Stimulated activated CD8-positive, alpha-beta memory T cell treated with anti-CD3 and anti-CD28 coated beads, Interleukin-12 subunit alpha, Interleukin-12 subunit beta, amount 100 ng/mL, for 24 hours (primary cell): ENCODE measurements around the gene FAM216A.
"Not testable (repeated sequence)": the region's sequence is repeated elsewhere in the genome, so short reads cannot be mapped to it uniquely, and the experiment has no call there.

Source experiments
- DNase-seq: peaks from one replicate; pipeline ENCODE4 v3.0.0-alpha.2; 2020; ENCODE audit errors: extremely low read depth

The FAM216A gene

DNA sequence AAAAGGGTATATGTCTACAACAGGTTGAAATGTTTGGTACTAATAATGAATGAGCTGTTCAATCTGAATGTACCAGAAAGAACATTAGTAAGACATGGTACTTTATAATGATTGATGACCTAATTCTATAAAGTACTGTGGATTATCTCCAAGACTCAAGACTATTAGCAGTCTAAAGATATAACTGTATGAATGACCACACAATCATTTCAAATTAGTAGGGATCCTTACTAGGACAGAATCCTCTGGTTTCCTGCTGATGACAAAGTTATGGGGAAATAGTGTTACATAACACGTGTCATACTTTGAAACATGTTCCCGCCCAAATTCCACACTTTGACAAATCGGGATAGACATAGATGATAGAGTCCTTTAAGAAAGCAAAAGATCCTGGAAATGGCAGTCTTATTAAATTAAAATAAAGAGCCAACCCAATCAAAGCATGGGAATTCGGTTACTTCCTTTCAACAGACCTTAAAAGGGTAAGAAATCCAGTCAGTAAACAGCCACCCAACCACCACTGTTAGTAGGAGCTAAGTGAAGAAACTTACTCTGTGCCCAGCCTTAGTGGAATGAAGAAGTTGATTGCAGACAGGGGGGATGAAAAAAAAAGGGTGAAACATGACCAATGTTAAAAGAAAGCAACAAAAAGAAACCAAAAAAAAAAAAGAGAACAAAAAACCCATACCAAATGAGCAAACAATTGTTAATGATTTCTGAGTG lies 30.5 kb downstream of the FAM216A start:
- no peak for DNase-seq

DNA sequence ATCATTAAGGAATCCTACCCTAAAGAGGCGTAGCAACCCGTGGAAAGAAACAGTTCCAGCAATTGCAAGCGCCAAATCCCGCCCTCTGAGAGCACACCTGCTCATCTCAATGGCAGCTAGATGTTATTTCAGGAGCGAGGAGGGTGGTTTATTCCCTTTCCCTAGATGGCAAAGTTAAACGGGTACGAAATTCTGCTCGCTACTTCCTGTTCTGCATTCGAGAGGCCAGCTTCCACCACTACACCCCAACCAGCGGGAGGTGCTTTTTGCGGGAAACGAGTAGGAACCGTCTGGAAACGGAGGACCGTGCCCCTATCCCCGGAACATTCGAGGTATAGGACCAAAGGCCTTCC lies 32.7 kb downstream of the FAM216A start:
- no peak for DNase-seq

DNA sequence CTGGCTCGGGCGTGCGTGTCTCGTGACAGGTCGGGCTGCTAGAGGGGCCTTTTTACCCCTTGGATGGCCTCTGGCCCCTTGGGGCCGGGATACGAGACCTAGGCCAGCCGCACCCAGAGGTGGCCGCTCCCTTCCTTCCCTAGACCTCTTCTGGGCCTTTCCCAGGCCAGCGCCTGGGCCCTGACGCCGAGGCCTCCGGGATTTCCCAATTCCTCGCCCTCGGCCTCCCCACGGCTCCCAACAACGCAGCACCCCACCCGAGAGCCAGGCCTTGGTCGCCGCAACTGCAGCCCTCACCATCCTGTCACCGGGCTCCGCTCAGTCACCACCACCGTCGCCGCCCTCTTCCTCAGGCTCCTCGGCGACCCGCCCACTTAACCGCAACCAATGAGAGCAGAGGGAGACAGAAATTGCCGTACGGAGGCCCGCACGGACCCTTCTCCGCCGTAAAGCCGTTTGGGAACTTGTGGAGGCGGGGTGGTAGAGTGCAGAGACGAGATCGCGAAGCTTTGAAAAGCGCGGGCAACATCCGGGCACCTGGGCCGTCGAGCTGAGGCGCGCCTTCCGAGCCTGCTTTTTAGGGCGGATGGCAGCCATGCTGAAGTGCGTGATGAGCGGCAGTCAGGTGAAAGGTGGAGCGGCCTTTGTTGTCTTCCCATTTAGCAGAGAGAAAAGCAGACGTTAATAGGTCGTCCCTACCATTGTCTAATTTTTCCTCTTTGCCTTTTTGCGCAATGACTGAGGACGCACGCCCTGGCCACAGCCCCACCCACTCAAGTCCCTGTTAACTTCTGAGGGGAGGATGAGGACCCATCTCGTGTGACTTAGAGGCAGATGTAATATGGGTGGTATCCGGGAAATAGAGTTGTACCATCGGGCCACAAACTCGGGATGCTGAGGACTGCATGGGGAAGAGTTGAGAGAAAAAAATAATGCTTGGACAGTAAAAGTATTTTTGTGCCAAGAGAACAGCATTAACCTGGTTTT lies 33.4 kb downstream of the FAM216A start, which contains the start of the genes RAD9B and VPS29:
RAD9B (plus strand) TSS at position 580 of the 987 bp plus-strand sequence; CDS start at position 587, 7 bp downstream.
VPS29 (minus strand) TSS at position 360 of the 987 bp plus-strand sequence; CDS start at position 300, 60 bp downstream.
- DNase-seq, result peak; percentile 93

DNA sequence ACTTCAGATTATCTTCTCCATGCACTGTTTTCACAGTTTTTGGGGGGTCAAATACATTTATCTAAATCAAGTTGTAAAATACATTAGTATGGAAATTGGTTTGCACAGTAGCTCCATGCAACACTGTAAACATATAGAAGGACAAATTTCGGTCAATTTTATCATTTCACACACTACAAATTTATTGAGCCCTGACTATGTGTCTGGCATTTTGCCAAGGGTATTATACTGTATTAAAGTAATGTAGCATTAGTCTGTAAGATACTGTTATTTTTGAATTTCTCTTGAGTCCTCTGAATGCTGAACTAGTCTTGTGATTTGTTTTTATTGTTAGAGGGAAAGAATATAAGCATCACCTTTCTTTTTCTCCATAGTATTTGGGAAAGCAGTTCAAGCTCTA lies 34.8 kb downstream of the FAM216A start:
- no peak for DNase-seq

DNA sequence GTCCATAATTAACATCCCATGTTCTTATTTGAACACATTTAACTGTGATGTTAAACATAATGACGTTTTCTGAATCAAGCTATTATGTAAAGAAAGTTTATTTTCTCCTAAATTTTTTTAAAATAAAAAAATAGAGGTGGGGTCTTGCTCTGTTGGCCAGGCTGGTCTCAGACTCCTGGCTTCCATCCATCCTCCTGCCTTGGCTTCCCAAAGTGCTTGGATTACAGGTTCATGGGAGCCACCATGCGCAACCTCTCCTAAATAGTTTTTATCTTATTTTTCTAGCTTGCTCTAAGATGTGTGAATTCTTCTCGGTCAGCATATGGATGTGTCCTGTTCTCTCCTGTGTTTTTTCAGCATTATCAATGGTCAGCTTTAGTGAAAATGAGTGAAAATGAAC lies 36.7 kb downstream of the FAM216A start:
- no peak for DNase-seq

GRCh38 chr12:110508071-110508586 lies 39.5 kb downstream of the FAM216A start:
- no peak for DNase-seq

DNA sequence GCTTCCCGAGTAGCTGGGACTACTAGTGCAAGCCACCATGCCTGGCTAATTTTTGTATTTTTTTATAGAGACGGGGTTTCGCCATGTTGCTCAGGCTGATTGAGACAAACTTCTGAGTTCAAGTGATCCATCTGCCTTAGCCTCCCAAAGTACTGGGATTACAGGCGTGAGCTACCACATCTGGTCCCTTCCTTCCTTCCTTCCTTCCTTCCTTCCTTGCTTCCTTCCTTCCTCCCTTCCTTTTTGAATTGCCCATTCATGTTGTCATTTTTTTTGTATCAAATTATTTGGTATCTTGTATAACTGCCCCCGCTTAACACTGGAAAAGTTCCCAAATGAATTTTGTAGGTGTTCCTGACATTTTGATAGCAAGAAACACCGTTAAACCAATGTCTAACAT lies 45.2 kb downstream of the FAM216A start:
- DNase-seq, result no peak

DNA sequence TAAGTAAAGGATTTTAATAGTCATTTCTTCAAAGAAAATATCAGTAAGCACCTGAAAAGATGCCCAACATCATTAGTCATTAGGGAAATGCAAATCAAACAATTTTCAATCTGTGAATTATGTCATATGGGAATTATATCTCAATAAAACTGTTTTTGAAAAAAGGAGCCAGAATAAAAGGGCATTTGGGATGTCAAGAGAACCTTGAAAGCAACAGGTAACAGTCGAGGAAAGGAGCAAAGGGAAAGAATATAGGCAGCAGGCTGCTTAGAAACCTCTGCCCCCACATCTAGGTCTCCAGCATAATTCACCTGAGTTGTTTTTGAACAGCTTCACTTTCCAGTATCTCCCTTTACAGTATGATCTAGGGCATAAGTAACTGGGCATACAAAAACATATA lies 45.7 kb downstream of the FAM216A start:
- no peak for DNase-seq

GRCh38 chr12:110516995-110517394 lies 48.4 kb downstream of the FAM216A start:
- DNase-seq, result no peak

DNA sequence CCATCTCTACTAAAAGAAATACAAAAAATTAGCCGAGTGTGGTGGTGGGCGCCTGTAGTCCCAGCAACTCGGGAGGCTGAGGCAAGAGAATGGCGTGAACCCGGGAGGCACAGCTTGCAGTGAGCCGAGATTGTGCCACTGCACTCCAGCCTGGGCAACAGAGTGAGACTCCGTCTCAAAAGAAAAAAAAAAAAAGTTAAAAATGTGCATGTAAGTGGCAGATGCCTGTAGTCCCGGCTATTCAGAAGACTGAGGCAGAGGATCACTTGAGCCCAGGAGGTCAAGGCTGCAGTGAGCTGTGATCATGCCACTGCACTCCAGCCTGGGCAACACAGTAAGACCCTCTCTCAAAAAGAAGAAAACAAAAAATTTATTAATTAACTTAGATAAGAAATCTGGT lies 49.4 kb downstream of the FAM216A start:
- not testable (repeated sequence) for DNase-seq

DNA sequence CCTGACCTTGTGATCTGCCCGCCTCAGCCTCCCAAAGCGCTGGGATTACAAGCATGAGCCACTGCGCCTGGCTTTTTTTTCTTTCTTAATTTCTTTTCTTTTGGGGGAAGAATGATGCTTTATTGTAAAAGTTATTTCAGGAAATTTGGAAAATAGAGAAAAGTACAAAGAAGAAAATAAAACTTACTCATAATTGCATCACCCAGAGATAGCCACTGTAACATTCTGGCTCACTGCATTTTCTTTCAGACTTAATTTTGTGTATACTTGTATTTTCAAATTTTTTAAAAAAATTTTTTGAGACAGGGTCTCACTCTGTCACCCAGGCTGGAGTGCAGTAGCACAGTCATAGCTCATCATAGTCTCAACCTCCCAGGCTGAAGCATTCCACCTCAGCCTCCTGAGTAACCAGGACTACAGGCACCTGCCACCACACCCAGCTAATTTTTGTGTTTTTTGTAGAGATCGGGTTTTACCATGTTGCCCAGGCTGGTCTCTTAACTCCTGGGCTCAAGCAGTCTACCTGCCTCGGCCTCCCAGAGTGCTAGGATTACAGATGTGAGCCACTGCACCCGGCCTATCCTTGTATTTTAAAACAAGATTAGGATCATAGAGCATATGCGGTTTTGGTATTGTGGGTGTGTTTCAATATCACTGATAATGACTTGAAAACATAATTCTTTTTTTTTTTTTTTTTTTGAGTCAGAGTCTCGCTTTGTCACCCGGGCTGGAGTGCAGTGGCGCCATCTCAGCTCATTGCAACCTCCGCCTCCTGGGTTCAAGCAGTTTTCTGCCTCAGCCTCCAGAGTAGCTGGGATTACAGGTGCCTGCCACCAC lies 52.4 kb downstream of the FAM216A start:
- not testable (repeated sequence) for DNase-seq

DNA sequence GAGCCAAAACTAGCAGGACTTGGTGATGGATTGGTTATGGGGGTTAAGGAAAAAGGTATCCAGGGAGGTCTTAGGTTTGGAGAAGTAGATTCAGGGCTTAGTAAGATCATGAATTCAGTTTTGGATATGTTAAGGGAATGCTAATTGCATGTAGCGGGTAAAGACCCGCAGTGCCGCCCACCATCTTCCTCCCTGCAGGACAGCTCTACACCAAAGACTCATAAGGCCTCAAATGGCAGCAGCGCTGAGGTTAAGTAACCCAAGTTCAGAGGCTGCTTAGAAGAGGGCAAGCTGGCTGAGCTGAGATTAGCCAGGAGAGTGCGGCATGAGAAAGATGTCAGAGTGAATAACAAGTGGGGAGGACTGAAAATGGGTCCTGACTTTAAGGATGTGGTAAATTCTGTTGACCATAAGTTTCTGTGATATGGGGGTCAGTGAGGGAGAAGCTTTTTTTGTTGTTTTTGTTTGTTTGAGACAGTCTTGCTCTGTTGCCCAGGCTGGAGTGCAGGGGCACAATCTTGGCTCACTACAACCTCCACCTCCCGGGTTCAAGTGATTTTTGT lies 59.7 kb downstream of the FAM216A start:
- DNase-seq, result no peak

DNA sequence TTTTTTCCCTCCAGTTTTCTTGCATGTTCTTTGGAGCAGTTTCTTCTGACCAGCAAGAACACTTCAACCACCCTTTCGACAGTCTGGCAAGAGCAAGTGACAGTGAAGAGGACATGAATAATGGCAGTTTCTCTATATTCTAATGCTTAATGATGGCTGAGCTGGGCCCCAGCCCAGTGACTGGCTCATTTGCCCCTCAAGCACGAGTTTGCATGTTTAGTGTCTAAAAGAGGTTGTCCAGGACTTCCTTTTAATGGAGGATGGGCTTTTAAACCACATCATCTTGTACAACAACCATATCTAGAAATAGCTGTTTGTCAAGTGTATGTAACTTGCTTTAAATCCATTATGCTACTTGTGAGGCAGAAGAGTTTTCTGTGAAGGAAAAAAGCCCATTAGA lies 61.9 kb downstream of the FAM216A start:
- DNase-seq, result no peak

DNA sequence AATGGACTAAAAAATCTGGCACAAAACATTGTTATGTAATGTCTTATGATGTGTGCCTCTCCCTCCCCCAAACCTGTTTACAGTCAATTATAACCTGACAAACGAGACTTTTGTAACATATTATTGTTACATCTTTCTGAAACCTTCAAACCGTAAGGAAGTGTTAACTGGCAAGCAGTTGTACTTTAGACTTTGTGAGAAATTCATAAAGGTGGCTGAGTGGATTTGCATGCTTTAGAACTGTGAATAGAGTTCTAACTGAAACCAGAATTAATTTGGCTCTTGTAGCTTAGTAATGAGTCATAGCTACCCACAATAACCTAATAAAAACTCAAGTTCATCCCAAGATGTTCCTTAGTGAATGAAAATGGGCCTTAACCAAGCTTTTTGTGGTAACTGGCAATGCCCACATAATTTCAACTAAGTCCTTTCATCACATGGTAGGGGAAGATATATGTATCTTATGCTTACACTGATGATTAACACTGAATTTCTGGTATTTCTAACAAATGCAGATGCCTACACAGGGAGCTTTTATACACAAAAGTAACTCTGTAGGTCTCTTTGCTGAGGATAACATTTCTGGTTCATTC lies 63.2 kb downstream of the FAM216A start:
- DNase-seq, result no peak

GRCh38 chr12:110532644-110533043 lies 64.0 kb downstream of the FAM216A start:
- no peak for DNase-seq

GRCh38 chr12:110533607-110534006 lies 65.0 kb downstream of the FAM216A start:
- no peak for DNase-seq

DNA sequence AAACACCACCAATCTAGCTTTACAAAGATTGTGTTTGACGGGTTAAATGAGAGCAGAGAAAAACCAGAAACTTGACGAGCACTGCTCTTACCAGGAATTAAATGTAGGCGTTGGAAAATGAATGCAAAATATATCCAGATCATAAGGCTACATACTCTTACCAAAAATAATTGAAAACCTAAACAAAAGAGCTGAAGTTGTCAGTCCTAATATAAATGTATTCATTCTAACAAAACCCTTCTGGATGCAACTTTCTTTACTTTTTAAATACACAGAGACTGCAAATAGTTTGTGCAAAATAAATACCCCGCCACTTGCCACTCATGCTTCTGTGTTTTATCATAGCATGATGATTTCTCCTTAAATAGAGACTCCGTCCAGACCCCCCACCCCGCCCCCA lies 66.2 kb downstream of the FAM216A start:
- DNase-seq, result no peak

GRCh38 chr12:110536834-110537604 lies 68.4 kb downstream of the FAM216A start:
- no peak for DNase-seq

DNA sequence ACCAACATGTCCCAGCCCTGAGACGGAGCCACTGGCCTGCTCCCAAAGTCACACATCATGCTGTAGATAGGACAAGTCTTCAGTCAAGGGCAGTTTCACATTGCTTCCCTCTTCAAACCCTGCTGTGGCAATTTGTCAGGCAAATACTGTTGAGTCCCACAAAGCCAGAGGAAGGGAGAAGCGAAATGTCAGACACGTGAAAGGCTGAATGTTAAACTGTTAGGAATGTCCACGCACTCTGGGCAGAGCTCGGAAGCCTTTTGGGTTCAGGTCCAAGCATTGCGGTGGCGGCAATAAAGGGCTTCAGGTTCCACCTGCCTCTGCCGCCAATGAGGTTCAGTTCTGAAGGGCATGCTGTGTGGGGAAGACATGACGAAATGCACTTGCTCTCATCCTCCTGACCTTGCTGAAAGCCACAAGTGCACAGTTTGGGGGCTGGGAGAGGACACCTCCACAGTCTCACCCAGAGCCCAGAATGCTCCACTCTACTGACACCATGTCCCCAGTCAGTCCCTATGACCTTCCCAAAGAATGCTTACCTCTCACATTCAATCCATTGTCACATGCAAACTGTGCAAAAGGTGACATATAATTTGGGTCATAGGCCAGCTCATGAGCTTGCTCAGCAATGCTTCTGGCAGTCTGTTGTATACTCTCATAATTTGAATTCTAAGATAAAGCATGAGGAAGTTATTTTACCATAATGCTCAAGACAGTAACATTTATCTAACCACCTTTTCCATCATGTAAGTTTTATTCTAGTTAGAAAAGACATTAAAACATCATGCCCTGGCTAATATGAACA lies 69.2 kb downstream of the FAM216A start:
- DNase-seq, result no peak
